Panc1 (cell line): ENCODE data around the gene TRIM44. TPM values are rescaled to one million over a fixed set of nuclear protein-coding genes. Genes with fewer than 3 reads are reported as not detected.

ENCODE experiments used
- ATAC-seq: fragments of 200-7000 bp; cut with Tn5 transposase; 2 replicates; pipeline ENCODE4 v1.9.1; 2020; ENCODE audit warnings: mild to moderate bottlenecking, moderate library complexity
- BruUV-seq: library from RNA; stranded (reverse); fragments of 400-500 nt; replicated peaks from 2 replicates; lab custom pipeline; 2021; lab: Mats Ljungman, UMichigan
- CTCF ChIA-PET: fragments of 300-600 bp; sonication (Branson Sonifier 250); formaldehyde crosslinking; loops from one replicate; lab custom pipeline; 2022; ENCODE audit warnings: antibody characterized with exemption; lab: Charles Lee
- POLR2A ChIA-PET: fragments of 300-600 bp; sonication (Branson Sonifier 250); formaldehyde crosslinking; loops from one replicate; lab custom pipeline; 2022; ENCODE audit warnings: antibody characterized with exemption; lab: Charles Lee
- DNase-seq: peaks from one replicate; pipeline ENCODE4 v3.0.0-alpha.2; 2010; ENCODE audit warnings: low read depth, low spot score
- H3K27ac ChIP-seq: 2 replicates; pipeline ENCODE4 v1.5.1; 2011; ENCODE audit warnings: mild to moderate bottlenecking, low read length, inconsistent platforms
- H3K27me3 ChIP-seq: fragments of 200-500 bp; sonication (Bioruptor generic); 2 replicates; pipeline ENCODE4 v1.6.0; 2014; ENCODE audit warnings: low read length, inconsistent platforms; ENCODE audit not compliant: control insufficient read depth, insufficient read depth
- H3K36me3 ChIP-seq: fragments of 200-500 bp; sonication (Bioruptor generic); 2 replicates; pipeline ENCODE4 v1.5.1; 2014; ENCODE audit warnings: inconsistent platforms, mild to moderate bottlenecking, low read length, moderate library complexity; ENCODE audit not compliant: control insufficient read depth, insufficient read depth
- H3K4me1 ChIP-seq: 2 replicates; pipeline ENCODE4 v1.5.1; 2011; ENCODE audit warnings: inconsistent platforms, mild to moderate bottlenecking, low read length, moderate library complexity; ENCODE audit not compliant: control insufficient read depth, insufficient read depth
- H3K4me3 ChIP-seq, 2 experiments: 2 replicates each; pipeline ENCODE4 v1.5.1; 2011 to 2012; ENCODE audit warnings: low read depth in 2 of 2, low read length in 2 of 2, mild to moderate bottlenecking in 2 of 2, inconsistent platforms in 1 of 2, moderate library complexity in 1 of 2
- H3K9me3 ChIP-seq: fragments of 200-500 bp; sonication (Bioruptor generic); 2 replicates; pipeline ENCODE4 v1.5.1; 2014; ENCODE audit warnings: low read depth, mild to moderate bottlenecking, inconsistent platforms, low read length, moderate library complexity; ENCODE audit not compliant: control insufficient read depth, insufficient read depth
- CTCF ChIP-seq: fragments of 450-650 bp; IDR thresholded peaks from 2 replicates; pipeline ENCODE4 v1.5.1; 2017; ENCODE audit warnings: mild to moderate bottlenecking
- POLR2AphosphoS5 ChIP-seq: IDR thresholded peaks from 2 replicates; pipeline ENCODE4 v1.6.1; 2012; ENCODE audit warnings: mild to moderate bottlenecking, low read depth, low read length, moderate library complexity
- REST ChIP-seq, 2 experiments: IDR thresholded peaks; 2 replicates each; pipeline ENCODE4 v1.6.1; 2011 to 2012; ENCODE audit warnings: low read depth in 2 of 2, control low read depth in 1 of 2, low read length in 1 of 2, mild to moderate bottlenecking in 1 of 2, moderate library complexity in 1 of 2; ENCODE audit not compliant: insufficient read depth in 1 of 2
- SIN3A ChIP-seq: IDR thresholded peaks from 2 replicates; pipeline ENCODE4 v1.6.1; 2012; ENCODE audit warnings: low read depth, mild to moderate bottlenecking, low read length, moderate library complexity, borderline replicate concordance; ENCODE audit not compliant: insufficient read depth
- TCF7L2 ChIP-seq: IDR thresholded peaks from 2 replicates; pipeline ENCODE4 v1.6.1; 2011; ENCODE audit warnings: mild to moderate bottlenecking, low read depth, low read length, inconsistent platforms
- in situ Hi-C: cut with HindIII; loops from 2 replicates; pipeline ENCODE4 v1.10.0; 2016; ENCODE audit warnings: low sequenced_read_pairs, low pct_unique_long_range_greater_than_20kb
- intact Hi-C: fragments of 100-400 bp; cut with micrococcal nuclease; formaldehyde crosslinking; loops from one replicate; pipeline ENCODE4 v1.10.0; 2022; ENCODE audit not compliant: unreplicated experiment
- total RNA-seq: library from RNA; stranded (reverse); gene quantifications from one replicate; pipeline ENCODE4 v1.2.1, GENCODE V29; 2021; ENCODE audit not compliant: unreplicated experiment

TRIM44 gene
- total RNA-seq, 1 experiment from 2014 or later, result 80.3 TPM

- intact Hi-C loops (no loop called here), in situ Hi-C loops (no loop called here)
- no peak overlapping the region for H3K27ac ChIP-seq
- no peak overlapping the region for H3K4me3 ChIP-seq
- no peak for ATAC-seq
- POLR2A ChIA-PET, result no interaction called here
- BruUV-seq, result no TSS peak
- H3K36me3 ChIP-seq, result no peaks in the 10 kb centered on the region
- no peaks in the 10 kb centered on the region for H3K9me3 ChIP-seq
- TF ChIP-seq SIN3A (no peak), REST (IDR thresholded peaks at IDR 0.05; ENCODE audit: insufficient read depth in 1 of 2, low read depth in 2 of 2, low read length in 1 of 2) (no peak), POLR2AphosphoS5 (no peak), CTCF (no peak), TCF7L2 (no peak)
- H3K27me3 ChIP-seq, result no peaks in the 10 kb centered on the region
- no peaks in the 10 kb centered on the region for H3K4me1 ChIP-seq
- DNase-seq, result no peak
- CTCF ChIA-PET, result no interaction called here
Observed at GRCh38 chr11:35688023-35688422, 25.4 kb downstream of the TRIM44 start.

GRCh38 chr11:35689081-35689996, 26.8 kb downstream of the TRIM44 start:
- ChIA-PET CTCF (no interaction called here), POLR2A (no interaction called here)
- no peak for TF ChIP-seq CTCF
- TF ChIP-seq POLR2AphosphoS5, result no peak
- TF ChIP-seq TCF7L2, result no peak
- TF ChIP-seq REST (IDR thresholded peaks at IDR 0.05; ENCODE audit: insufficient read depth in 1 of 2, low read depth in 2 of 2, low read length in 1 of 2), result no peak
- TF ChIP-seq SIN3A, result no peak
- Histone ChIP-seq H3K27me3 (no peaks in the 10 kb centered on the region), H3K4me3 (no peak overlapping the region), H3K36me3 (no peaks in the 10 kb centered on the region), H3K4me1 (no peaks in the 10 kb centered on the region), H3K9me3 (no peaks in the 10 kb centered on the region), H3K27ac (no peak overlapping the region)
- TSS peak; percentile 30 for BruUV-seq
- intact Hi-C loops (no loop called here), in situ Hi-C loops (no loop called here)
- ATAC-seq, result no peak
- DNase-seq, result no peak
